NT2/D1 (cell line): ENCODE results near the gene RRP15.

Experiments
- SUZ12 ChIP-seq: IDR thresholded peaks from 2 replicates; pipeline ENCODE4 v1.6.1; 2011; ENCODE audit not compliant: insufficient read length, insufficient read depth; ENCODE audit errors: extremely low read depth
- YY1 ChIP-seq: IDR thresholded peaks from 2 replicates; pipeline ENCODE4 v1.6.1; 2011; ENCODE audit not compliant: insufficient read length, insufficient read depth
- ZNF274 ChIP-seq: IDR thresholded peaks from 2 replicates; pipeline ENCODE4 v1.6.1; 2011; ENCODE audit warnings: mild to moderate bottlenecking, low read depth, low read length

GRCh38 chr1:218383051-218383450 is 98.0 kb downstream of the RRP15 start:
- TF ChIP-seq YY1 (no peak), ZNF274 (no peak), SUZ12 (no peak)
